NT2/D1 (cell line): ENCODE measurements around the gene OR14A2.

ENCODE experiments used
- SUZ12 ChIP-seq: IDR thresholded peaks from 2 replicates; pipeline ENCODE4 v1.6.1; 2011; ENCODE audit not compliant: insufficient read length, insufficient read depth; ENCODE audit errors: extremely low read depth
- ZNF274 ChIP-seq: IDR thresholded peaks from 2 replicates; pipeline ENCODE4 v1.6.1; 2011; ENCODE audit warnings: mild to moderate bottlenecking, low read depth, low read length

DNA sequence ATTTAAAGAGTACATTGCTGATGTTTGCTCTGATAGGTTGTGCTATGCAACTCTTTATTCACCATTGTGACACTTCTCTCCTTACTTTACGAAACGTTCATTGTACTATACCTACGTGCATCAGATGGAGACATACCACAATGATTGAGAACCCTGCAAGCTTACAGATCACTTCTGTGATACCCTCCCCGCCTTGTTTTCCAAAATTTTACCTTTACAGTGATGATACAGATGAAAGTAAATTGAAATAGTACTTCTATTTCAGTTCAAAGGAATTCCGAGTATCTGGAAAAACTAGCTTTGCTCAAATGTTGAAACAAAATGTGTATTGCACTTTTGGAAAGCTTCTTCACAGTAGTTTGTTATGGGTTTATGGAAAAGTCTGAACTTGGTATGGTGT is 6.2 kb downstream of the OR14A2 start:
- TF ChIP-seq ZNF274 (no peak), SUZ12 (no peak)
